Measurements from ENCODE around the gene TGFBR3.

TGFBR3 gene

GRCh38 chr1:91885716-91886506 lies at the start of gene TGFBR3:
TSS of gene TGFBR3 (minus strand) at chr1:91886151. CDS start at chr1:91861531, 24,620 bp downstream.
- DNase-seq = peak; percentile 75 to 82

- no peak for DNase-seq
Measured at GRCh38 chr1:91929250-91929649, 43.3 kb upstream of the TGFBR3 start.

GRCh38 chr1:91928026-91928425 lies 42.1 kb upstream of the TGFBR3 start:
- no peak for DNase-seq

GRCh38 chr1:91925644-91926435 lies 39.9 kb upstream of the TGFBR3 start:
- no peak for DNase-seq

GRCh38 chr1:91924146-91924545 lies 38.2 kb upstream of the TGFBR3 start:
- no peak for DNase-seq

GRCh38 chr1:91919962-91920361 lies 34.0 kb upstream of the TGFBR3 start:
- DNase-seq = no peak

GRCh38 chr1:91916811-91917460 lies 31.0 kb upstream of the TGFBR3 start:
- DNase-seq = no peak

- no peak for DNase-seq
Measured at GRCh38 chr1:91916046-91916445, 30.1 kb upstream of the TGFBR3 start.

GRCh38 chr1:91913018-91913417 lies 27.1 kb upstream of the TGFBR3 start:
- DNase-seq = no peak

GRCh38 chr1:91912266-91912665 lies 26.3 kb upstream of the TGFBR3 start:
- DNase-seq = no peak

- no peak for DNase-seq
Measured at GRCh38 chr1:91901231-91901630, 15.3 kb upstream of the TGFBR3 start.

GRCh38 chr1:91900562-91900961 lies 14.6 kb upstream of the TGFBR3 start:
- DNase-seq = no peak

- DNase-seq = no peak
Measured at GRCh38 chr1:91897016-91897415, 11.1 kb upstream of the TGFBR3 start.

GRCh38 chr1:91895832-91896556 lies 10.0 kb upstream of the TGFBR3 start:
- no peak for DNase-seq

GRCh38 chr1:91894036-91894761 lies 8.2 kb upstream of the TGFBR3 start:
- DNase-seq = no peak

GRCh38 chr1:91891969-91892368 lies 6.0 kb upstream of the TGFBR3 start:
- DNase-seq = no peak

GRCh38 chr1:91891454-91891853 lies 5.5 kb upstream of the TGFBR3 start:
- no peak for DNase-seq

GRCh38 chr1:91889717-91890459 lies 3.9 kb upstream of the TGFBR3 start:
- DNase-seq = peak in 1 of 2 donors; percentile 36

- peak; percentile 4 to 27 for DNase-seq
Measured at GRCh38 chr1:91885213-91885715, 687 bp downstream of the TGFBR3 start.

GRCh38 chr1:91884459-91885212 lies 1.3 kb downstream of the TGFBR3 start:
- peak; percentile 4 to 29 for DNase-seq

Data from CD4-positive, alpha-beta T cell treated with Interleukin-1 beta for 1 hour (primary cell).